HG03045 (cell line): ENCODE data around the gene EHMT1.
"Not testable (repeated sequence)": the region's sequence is repeated elsewhere in the genome, so short reads cannot be mapped to it uniquely, and the experiment has no call there.

ENCODE experiments used
- ATAC-seq: cut with Tn5 transposase; IDR thresholded peaks from one replicate; pipeline ENCODE4 v1.9.1; 2021; ENCODE audit warnings: mild to moderate bottlenecking, moderate library complexity; ENCODE audit not compliant: unreplicated experiment

Gene EHMT1

DNA sequence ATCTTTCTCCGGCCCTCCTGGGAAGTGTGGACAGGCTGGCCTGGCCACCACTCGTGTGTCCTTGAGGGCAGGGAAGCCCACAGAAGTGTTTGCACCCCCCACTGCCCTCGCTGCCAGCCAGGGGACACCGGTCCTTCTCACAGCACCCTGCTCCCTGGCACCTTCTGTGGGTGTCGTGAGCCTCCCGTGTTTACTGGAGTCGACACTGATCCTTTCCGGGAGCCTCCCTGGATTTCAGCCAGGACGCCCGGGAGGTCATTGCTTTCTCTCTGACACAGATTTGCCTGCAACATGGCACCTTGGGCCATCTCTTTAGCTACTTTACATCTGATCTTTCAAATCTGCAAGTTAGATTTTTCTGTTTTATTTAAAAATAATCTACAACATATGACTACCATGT lies 138.3 kb downstream of the EHMT1 start:
- ATAC-seq: no peak

DNA sequence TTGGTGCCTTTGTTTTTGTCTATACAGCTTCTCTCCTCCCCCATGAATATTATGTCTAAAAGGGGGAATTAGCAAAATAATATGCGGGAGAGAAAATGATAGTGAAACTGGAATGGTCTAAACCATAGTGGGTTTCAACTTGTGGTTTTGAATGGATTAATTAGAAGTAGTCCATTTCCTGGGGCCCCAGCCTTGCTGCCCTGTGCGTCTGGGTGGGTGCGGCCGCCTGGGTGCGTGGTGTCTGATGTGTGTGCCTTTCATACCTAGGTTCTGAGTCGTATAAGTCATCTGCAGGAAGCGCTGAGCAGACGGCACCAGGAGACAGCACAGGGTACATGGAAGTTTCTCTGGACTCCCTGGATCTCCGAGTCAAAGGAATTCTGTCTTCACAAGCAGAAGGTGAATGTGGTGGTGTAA lies 138.8 kb downstream of the EHMT1 start:
- no peak for ATAC-seq

DNA sequence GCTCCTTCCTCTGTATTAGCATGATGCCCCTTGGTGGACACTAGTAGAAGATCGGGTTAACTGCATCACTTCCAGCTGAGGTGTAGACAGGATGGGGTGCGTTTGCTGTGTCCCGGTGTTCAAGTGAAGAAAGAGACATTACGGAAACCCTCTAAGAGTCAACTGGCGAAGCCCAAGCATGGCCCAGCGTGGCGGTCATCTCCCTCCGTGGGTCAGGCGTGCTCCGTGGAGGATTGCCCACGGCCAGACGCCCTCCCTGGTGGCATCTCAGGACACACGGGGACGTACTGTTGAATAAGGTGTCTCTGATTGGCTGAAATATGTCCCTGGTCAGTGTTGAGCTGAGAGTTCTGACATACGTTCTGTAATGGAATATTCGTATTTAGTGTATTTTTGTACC lies 139.3 kb downstream of the EHMT1 start:
- no peak for ATAC-seq

DNA sequence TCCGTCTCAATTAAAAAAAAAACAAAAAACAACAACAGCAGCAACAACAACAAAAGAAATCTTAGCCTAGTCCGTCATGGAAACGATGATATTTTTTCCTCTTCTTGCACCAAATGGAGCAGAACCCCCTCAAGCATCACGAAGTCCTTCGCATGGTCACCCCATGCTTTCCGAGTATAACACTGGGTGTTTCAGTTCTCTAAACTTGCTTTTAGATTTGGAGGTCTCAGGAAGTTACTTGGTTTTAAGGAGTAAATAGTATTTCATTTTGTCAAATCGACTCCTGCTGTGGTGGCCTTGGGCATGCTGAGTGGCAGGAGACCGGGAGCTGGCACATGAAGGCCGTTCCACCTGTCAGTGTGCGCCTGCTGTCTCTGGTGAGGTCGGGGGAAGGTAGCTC lies 140.3 kb downstream of the EHMT1 start:
- ATAC-seq: no peak

DNA sequence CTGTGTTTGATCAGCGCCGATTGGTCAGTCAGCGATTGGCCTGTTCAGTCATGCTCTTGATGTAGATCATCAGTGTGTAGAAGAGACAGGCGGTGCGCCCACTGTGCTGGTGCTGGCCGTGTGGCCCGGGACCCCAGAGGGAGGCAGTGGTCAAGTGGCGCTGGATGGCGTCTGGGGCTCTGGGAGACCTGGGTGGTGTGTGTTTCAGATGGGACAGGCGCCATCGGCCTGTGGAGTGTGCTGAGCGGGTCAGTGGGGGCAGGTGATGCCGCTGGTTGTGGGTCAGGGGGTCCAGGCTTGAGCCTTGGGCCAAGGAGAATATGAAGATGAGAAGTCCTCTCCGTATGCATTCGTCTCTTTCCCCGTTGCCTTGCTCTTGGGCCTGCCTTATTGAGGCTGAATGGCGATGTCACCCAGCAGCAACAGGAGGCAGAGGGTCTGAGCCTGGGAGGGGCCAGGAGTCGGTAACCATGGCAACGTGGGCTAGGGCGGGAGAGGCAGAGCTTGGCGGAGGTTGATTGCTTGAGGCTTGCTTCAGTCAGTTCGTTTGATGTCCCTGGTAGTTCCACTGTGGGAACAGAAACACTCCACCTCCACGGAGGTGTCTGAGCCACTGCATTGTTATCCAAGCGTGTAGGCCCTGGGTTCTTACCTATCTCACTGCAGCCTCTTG lies 141.0 kb downstream of the EHMT1 start:
- ATAC-seq: no peak

DNA sequence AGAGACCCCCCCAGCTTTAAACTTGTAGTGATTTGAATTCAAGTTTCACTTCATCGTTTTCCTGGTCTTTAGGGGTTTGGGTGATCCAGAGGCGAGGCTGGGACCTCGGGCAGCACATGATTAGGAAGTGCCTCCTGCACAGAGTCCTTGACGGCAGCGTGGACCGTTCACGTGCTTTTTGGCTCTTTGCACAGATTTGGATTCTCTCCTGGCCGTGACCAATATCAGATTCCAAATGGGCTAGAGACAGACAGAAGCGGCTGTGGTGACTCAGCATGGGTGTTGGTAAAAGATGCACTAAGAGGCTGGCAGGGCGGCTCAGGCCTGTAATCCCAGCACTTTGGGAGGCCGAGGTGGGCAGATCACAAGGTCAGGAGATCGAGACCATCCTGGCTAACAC lies 141.6 kb downstream of the EHMT1 start:
- no peak for ATAC-seq

DNA sequence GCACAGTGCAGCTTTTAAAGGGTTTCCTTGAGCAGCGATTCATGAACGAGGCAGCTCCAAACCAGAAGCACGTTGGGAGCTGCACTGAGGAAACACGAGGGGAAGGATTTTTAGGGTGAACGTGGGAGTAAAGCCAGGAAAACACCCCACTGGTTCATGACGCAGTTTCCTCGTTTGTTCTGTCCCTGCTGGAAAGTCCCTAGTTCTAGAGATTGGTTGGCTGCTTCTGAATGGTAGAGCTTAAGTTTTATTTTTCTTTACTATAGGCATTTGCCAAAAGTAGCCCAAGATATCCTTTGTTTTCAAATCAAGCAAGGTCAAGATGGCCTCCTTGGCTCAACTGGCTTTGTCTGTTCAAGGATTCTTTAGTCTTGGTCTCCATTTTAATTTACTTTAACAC lies 142.2 kb downstream of the EHMT1 start:
- ATAC-seq: no peak

DNA sequence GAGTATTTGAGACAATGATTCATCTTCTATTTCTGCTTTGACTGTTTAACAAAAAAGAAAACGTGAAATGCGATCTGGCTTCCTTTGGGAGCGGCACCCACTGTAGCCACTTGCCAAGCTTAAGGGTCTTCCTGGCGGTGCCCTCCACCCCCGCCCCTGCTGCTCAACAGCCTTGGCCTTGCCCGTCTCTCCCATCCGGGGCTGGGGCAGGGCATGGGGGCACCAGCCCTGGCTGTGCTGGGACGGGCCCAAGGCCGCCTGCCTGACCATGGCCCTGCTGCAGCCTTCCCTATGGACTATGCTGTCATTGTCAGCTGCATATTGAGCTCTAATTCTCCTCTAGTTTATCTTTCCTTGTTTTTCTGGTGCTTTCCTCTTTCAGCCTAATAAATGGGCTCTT lies 143.0 kb downstream of the EHMT1 start:
- ATAC-seq: no peak

DNA sequence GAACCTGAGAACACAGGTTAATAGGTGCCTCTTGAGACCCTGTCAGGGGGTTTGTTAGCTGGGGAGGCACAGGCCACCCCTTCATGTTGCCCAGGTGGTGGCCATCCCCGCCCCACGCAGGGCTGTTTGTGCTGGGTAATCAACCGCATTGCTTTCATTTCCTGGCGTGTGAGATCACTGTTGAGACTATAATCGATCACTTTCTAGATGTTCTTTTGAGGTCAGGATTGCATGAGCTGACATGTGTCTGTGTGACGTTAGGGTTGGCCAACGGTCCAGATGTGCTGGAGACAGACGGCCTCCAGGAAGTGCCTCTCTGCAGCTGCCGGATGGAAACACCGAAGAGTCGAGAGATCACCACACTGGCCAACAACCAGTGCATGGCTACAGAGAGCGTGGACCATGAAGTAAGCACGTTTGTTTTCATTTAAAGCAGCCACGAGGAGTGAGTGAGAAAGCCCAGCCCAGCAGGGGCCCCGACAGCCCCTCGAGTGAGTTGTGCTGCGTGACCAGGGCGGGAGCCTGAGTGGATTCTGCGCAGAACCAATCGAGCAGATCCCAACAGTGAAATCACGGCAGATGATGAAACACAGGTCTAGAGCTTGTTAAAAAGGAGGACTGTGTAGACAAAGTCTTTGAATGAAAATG lies 143.7 kb downstream of the EHMT1 start:
- ATAC-seq: peak; percentile 51

DNA sequence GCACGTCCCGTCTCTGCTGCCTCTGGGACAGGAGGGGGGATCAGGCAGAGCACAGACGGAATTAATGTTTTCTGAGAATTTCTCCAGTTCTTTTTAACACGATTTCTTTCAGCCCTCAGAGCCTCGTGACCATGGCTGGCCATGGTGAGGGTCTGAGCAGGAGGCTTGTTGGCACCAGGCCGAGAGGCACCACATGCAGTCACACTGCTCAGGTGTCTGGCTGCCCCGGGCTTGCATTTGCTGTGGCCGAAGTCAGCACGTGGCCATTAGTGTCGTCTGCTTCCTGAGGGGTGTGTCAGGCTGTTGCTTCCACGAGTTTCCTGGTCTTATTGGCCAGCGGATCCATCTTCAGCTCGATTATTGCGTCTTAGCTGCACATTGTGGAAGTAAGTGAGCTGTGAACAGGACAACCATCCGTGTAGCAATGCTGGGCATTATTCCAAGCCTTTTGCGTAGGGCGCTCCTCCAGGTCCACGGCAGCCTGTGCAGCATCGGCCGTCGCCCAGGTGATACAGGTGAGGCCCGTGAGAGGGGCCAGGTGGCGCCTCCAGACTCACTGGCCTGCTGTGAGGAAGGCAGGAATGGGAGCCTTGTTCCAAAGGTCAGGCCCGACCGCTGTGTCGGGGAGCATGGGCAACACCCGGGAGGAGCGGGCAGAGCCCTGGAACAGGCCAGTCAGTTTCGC lies 144.6 kb downstream of the EHMT1 start:
- no peak for ATAC-seq

DNA sequence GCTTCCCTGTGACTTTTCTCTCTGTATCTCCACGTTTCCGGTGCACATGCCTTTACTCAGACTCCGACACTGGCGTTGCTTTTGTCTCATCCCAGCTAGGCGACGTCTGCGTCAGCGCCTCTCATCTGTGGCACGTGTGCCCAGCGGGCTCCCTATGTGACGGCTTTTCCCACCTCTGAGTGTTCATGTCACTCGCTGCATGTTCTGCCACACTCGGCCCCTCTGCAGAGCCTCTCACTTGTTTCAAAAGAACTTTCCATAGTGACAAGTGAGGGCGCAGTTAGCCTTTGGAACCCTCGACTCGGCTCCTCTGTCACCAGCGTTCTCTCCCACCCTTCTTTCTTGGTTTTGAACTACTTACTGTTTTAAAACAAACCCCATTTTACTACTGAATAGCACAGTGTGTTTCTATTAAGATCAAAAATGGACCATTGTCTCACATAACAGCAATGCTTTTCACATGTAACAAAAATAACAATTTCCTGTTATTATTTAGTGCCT lies 145.4 kb downstream of the EHMT1 start:
- no peak for ATAC-seq

DNA sequence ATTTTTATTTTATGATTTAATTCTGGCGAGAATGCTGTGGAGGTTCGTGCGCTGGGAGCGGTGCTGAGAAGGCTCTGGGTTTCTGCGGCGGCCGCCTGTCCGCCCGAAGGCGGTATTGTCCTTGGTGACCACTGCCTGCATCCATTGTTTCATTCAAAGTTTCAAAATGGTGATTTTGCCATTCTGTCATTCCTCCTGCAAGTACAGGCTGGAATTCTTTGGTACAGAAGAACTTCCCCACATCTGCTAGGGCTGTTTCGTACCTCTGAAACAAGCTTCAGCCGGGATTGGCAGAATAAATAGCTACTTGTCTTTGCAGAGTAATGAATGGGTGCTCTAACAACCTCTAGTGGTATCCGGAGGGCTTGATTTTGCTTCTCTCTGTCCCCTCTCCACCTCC lies 146.2 kb downstream of the EHMT1 start:
- ATAC-seq: no peak

DNA sequence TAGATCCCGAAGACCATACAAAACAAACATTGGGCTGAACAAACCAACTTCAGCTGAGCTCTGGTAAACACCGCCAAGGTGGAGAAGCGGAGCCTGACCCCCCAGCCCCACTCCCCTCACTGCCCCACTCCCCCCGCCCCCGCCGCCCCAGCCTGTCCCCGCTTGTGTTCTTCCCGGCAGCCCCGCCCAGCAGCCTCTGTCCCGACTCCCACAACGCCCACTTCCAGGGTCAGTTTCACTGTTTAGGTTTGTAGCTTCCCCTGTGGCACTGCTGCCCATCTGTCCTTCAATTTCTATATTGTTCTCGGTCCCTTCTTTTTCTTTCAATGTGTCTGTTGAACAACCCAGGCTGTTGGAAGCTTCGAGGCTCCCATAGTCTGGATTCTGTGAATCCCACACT lies 146.7 kb downstream of the EHMT1 start:
- ATAC-seq: no peak

DNA sequence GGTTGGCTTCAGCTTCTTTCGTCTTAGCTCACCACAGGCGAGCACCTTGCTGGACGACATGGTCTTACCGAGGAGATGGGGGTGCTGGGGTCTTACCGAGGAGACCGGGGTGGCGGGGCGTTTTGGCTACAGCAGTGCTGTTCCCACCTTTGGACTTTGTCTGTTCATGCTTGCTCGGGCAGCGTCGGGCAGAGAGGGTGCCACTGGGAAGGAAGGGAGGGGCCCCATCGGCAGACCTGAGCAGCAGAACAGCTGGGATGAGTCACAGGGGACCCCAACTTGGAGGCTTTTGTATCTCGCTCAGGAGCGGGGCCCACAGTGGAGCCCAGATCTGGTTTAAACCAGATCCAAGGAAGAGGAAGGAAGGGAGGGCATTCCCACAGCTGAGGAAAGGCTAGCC lies 152.8 kb downstream of the EHMT1 start:
- no peak for ATAC-seq

DNA sequence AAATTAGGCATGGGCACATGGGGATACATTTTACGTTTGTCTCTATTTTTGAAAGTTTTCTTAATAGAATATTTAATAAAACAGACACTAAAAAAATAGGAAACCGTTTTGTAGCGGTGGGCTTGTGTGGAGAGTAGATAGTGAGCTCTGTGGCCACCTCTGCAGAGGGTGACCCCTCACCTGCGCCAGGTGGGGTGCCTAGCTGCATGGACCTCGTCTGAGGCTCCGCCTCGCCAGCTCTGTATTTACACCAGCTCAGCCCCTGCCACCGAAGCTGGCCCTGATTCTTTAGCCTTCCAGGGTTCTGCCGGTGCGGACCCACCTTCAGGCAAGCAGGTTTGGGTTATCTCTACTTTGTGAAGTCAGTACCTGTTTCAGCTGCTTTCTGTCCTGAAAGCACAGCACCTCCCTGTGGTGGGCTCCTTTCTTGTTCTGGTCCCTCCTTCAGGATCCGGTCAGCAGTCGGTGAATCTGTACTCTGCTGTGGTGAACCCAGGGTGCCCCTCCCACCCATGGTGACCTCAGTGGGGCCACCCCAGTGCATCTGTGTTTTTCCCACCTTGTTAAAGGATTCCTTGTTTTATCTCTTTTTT lies 153.6 kb downstream of the EHMT1 start:
- no peak for ATAC-seq

DNA sequence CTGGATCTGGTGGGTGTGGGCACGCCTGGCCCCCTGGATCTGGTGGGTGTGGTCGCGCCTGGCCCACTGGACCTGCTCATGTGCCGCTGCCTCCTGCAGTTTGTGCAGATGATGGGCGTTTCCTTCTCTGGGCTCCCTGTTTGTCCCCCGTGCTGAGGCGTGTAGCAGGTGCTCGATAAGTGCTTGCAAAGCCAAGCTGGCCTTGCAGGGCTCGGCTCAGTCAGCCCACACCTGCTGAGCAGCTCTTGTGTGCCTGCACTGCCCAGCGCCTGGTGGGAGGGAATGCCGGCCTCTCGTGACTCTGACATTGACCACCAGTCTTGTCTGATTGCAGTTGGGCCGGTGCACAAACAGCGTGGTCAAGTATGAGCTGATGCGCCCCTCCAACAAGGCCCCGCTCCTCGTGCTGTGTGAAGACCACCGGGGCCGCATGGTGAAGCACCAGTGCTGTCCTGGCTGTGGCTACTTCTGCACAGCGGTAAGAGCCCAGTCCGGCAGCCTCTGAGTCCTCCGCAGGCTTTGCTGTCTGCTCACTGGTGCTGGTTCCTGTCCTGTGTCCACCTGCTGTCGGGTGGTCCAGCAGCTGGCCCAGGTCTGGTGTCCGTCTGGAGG lies 156.1 kb downstream of the EHMT1 start:
- no peak for ATAC-seq

DNA sequence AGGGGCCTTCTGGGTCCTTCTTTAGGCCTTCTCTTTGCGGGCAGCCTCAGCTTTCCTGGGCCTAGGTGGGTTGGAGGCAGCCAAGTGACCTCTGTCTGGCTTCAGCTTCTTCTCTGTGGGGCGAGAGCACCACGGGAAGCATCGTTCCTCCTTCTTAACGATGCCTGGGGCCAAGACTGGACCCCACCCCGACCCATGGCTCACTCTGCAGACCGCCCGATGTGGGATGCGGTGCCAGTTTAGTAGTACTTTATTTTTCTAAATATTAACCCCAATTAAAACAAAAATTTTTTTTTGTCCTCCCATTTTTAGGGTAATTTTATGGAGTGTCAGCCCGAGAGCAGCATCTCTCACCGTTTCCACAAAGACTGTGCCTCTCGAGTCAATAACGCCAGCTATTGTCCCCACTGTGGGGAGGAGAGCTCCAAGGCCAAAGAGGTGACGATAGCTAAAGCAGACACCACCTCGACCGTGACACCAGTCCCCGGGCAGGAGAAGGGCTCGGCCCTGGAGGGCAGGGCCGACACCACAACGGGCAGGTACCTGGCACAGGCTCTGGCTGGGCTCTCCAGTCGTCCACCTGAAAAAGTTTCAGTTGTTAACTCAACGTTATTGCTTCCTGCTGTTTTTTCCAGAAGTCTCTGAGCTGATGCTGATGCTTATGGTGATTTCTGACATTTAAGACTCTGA lies 157.6 kb downstream of the EHMT1 start:
- no peak for ATAC-seq

DNA sequence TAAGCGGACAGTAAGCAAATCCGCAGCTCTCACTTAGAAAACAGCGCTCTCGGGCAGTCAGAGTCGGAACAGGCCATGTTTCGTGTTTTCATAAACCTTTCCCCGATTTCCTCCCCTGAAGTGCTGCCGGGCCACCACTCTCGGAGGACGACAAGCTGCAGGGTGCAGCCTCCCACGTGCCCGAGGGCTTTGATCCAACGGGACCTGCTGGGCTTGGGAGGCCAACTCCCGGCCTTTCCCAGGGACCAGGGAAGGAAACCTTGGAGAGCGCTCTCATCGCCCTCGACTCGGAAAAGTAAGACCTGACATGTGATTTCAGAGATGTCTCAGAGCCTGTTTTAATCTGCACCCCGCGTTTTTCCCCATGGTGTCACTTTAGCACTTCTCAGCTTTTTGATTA lies 159.0 kb downstream of the EHMT1 start:
- no peak for ATAC-seq

DNA sequence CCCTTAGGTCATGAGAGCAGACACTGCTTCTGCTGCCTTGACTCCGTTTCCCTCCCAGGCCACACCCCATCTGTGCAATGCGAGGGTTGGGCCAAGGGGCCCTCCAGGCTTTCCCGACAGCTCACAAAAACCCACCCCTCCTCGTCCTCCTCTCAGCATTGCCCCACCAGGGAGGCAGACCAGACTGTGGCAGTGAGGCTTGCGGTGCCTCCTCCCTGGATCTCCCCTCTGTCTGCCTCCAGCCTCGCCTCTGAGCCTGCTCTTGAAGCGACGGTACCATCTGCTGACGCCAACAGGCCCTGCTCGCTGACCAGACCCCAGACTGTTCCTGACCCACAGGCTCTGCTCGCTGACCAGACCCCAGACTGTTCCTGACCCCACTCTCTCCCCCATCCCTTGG lies 159.5 kb downstream of the EHMT1 start:
- ATAC-seq: no peak

DNA sequence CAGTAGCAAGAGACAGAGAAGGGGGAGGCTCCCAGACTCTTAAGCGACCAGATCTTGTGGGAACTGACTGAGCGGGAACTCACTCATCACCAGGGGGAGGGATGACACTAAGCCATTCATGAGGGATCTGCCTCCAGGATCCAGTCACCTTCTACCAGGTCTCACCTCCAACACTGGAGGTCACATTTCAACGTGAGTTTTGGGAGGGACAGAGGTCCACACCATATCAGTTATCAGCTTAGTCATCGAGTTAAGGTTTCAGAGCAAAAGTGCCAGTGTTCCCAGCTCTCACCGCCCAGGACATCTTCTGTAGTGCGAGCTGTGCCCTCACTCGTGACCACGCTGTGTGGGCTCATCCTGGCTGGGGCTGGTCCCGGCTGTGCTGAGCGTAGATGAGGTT lies 160.1 kb downstream of the EHMT1 start:
- no peak for ATAC-seq

DNA sequence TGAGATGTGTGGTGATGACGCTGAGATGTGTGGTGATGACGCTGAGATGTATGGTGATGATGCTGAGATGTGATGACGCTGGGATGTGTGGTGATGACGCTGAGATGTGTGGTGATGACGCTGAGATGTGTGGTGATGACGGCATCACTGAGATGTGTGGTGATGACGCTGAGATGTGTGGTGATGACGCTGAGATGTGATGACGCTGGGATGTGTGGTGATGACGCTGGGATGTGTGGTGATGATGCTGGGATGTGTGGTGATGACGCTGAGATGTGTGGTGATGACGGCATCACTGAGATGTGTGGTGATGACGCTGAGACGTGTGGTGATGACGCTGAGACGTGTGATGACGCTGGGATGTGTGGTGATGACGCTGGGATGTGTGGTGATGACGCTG lies 161.2 kb downstream of the EHMT1 start:
- ATAC-seq: not testable (repeated sequence)
